ENCODE data around the gene MRPL17. TPM values are rescaled to one million over a fixed set of nuclear protein-coding genes. Genes with fewer than 3 reads are reported as not detected.

The MRPL17 gene
- total and polyA plus RNA-seq, 9 of the 15 experiments (the other 6 are each of a cell fraction or from before 2014, with no cell fraction given) = 33.9 to 81.6 (median 43.9) TPM

DNA sequence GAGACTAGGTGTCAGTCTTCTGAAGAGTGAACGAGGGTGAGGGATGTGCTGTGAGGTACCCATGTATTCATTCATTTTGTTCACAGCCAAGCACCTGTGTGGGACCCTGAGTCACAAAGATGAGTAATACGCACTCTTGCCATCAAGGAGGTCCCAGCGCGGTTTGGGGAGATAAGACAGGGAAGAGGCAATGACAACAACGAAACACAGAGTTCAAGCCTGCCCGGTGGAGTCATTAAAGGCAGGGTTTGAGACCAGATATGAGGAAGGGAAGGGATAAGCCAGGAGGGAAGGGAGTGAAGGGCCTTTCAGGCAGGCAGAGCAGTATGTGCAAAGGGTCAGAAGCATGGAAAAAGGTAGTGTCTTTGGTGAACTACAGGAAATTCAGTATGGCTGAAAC is 32.2 kb downstream of the MRPL17 start (continued):
- TF ChIP-seq, protein P1, sequence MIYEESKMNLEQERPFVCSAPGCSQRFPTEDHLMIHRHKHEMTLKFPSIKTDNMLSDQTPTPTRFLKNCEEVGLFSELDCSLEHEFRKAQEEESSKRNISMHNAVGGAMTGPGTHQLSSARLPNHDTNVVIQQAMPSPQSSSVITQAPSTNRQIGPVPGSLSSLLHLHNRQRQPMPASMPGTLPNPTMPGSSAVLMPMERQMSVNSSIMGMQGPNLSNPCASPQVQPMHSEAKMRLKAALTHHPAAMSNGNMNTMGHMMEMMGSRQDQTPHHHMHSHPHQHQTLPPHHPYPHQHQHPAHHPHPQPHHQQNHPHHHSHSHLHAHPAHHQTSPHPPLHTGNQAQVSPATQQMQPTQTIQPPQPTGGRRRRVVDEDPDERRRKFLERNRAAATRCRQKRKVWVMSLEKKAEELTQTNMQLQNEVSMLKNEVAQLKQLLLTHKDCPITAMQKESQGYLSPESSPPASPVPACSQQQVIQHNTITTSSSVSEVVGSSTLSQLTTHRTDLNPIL (CRISPR knock-in tag; IDR thresholded peaks at IDR 0.05) = no peak
- TF ChIP-seq, protein P2, sequence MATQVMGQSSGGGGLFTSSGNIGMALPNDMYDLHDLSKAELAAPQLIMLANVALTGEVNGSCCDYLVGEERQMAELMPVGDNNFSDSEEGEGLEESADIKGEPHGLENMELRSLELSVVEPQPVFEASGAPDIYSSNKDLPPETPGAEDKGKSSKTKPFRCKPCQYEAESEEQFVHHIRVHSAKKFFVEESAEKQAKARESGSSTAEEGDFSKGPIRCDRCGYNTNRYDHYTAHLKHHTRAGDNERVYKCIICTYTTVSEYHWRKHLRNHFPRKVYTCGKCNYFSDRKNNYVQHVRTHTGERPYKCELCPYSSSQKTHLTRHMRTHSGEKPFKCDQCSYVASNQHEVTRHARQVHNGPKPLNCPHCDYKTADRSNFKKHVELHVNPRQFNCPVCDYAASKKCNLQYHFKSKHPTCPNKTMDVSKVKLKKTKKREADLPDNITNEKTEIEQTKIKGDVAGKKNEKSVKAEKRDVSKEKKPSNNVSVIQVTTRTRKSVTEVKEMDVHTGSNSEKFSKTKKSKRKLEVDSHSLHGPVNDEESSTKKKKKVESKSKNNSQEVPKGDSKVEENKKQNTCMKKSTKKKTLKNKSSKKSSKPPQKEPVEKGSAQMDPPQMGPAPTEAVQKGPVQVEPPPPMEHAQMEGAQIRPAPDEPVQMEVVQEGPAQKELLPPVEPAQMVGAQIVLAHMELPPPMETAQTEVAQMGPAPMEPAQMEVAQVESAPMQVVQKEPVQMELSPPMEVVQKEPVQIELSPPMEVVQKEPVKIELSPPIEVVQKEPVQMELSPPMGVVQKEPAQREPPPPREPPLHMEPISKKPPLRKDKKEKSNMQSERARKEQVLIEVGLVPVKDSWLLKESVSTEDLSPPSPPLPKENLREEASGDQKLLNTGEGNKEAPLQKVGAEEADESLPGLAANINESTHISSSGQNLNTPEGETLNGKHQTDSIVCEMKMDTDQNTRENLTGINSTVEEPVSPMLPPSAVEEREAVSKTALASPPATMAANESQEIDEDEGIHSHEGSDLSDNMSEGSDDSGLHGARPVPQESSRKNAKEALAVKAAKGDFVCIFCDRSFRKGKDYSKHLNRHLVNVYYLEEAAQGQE (IDR thresholded peaks at IDR 0.05; ENCODE audit: borderline replicate concordance) = 0 out of 2 replicates have a peak, but pooled peaks have one; percentile 10
- TF ChIP-seq, protein P2 (CRISPR knock-in tag; IDR thresholded peaks at IDR 0.05; ENCODE audit: low read depth) = no peak
- TF ChIP-seq, protein P3, sequence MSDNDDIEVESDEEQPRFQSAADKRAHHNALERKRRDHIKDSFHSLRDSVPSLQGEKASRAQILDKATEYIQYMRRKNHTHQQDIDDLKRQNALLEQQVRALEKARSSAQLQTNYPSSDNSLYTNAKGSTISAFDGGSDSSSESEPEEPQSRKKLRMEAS (CRISPR knock-in tag; IDR thresholded peaks at IDR 0.05) = 0 out of 2 replicates have a peak, but pooled peaks have one; percentile 29
- no peak for TF ChIP-seq NR1H2 (CRISPR knock-in tag; IDR thresholded peaks at IDR 0.05)
- peak; percentile 93 for TF ChIP-seq SMARCA4 (IDR thresholded peaks at IDR 0.05)
- peak; percentile 35; the same call in 1 of the 2 replicates for TF ChIP-seq NFIC (IDR thresholded peaks at IDR 0.05)
- TF ChIP-seq JUN (IDR thresholded peaks at IDR 0.05; ENCODE audit: borderline replicate concordance, low read depth, low read length) = peak; percentile 88; the same call in 1 of the 2 replicates
- no peak for TF ChIP-seq JUN (CRISPR knock-in tag; IDR thresholded peaks at IDR 0.05; ENCODE audit: borderline replicate concordance)
- TF ChIP-seq, protein P4, sequence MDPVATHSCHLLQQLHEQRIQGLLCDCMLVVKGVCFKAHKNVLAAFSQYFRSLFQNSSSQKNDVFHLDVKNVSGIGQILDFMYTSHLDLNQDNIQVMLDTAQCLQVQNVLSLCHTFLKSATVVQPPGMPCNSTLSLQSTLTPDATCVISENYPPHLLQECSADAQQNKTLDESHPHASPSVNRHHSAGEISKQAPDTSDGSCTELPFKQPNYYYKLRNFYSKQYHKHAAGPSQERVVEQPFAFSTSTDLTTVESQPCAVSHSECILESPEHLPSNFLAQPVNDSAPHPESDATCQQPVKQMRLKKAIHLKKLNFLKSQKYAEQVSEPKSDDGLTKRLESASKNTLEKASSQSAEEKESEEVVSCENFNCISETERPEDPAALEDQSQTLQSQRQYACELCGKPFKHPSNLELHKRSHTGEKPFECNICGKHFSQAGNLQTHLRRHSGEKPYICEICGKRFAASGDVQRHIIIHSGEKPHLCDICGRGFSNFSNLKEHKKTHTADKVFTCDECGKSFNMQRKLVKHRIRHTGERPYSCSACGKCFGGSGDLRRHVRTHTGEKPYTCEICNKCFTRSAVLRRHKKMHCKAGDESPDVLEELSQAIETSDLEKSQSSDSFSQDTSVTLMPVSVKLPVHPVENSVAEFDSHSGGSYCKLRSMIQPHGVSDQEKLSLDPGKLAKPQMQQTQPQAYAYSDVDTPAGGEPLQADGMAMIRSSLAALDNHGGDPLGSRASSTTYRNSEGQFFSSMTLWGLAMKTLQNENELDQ (CRISPR knock-in tag; IDR thresholded peaks at IDR 0.05; ENCODE audit: borderline replicate concordance) = no peak
- peak; percentile 68; the same call in 1 of the 2 replicates for TF ChIP-seq HDGF (IDR thresholded peaks at IDR 0.05)
- TF ChIP-seq POLR2AphosphoS5 (IDR thresholded peaks at IDR 0.05; ENCODE audit: control insufficient read depth, insufficient read depth, low read depth, low read length) = peak; percentile 42; the same call in 1 of the 2 replicates
- no peak for TF ChIP-seq ZNF3 (CRISPR knock-in tag; IDR thresholded peaks at IDR 0.05)
- peak; percentile 56 for TF ChIP-seq NCOR1 (IDR thresholded peaks at IDR 0.05)
- no peak for TF ChIP-seq ZNF274 (IDR thresholded peaks at IDR 0.05; ENCODE audit: borderline replicate concordance, low read depth, low read length)
- no peak for TF ChIP-seq CHD2 (IDR thresholded peaks at IDR 0.05; ENCODE audit: low read depth, low read length)
- TF ChIP-seq HDAC1 (IDR thresholded peaks at IDR 0.05) = peak in 1 of 2 experiments; percentile 75; a peak in 2 of 4 replicates
- TF ChIP-seq SOX6 (IDR thresholded peaks at IDR 0.05) = peak; percentile 76
- TF ChIP-seq NCOA1 (IDR thresholded peaks at IDR 0.05; ENCODE audit: low read depth) = peak; percentile 56; the same call in 1 of the 2 replicates

Data from K562 (cell line).